ENCODE measurements around the gene MITF.

The MITF gene

GRCh38 chr3:69871868-69872267, 132.6 kb downstream of the MITF start:
- DNase-seq (ENCODE audit: low read depth, low spot score) = no peak
- no peaks in the 10 kb centered on the region for H3K9me3 ChIP-seq (ENCODE audit: control insufficient read depth, insufficient read depth, low read length)
- no peaks in the 10 kb centered on the region for H3K36me3 ChIP-seq (ENCODE audit: control insufficient read depth, insufficient read depth, low read length)
- no peaks in the 10 kb centered on the region for H3K4me1 ChIP-seq (ENCODE audit: control insufficient read depth, insufficient read depth, low read length)
- WGBS (ENCODE audit: insufficient coverage, insufficient read length) = no CpG with 5 or more reads among the region's 3 CpGs
- H3K4me3 ChIP-seq (ENCODE audit: low read length) = no peak overlapping the region
- H3K27me3 ChIP-seq (ENCODE audit: control insufficient read depth, insufficient read depth, low read length) = no peaks in the 10 kb centered on the region
- no peak overlapping the region for H3K27ac ChIP-seq (ENCODE audit: low read length)

GRCh38 chr3:69872783-69873378, 133.6 kb downstream of the MITF start:
- no peaks in the 10 kb centered on the region for H3K27me3 ChIP-seq (ENCODE audit: control insufficient read depth, insufficient read depth, low read length)
- H3K4me3 ChIP-seq (ENCODE audit: low read length) = no peak overlapping the region
- H3K4me1 ChIP-seq (ENCODE audit: control insufficient read depth, insufficient read depth, low read length) = no peaks in the 10 kb centered on the region
- WGBS (ENCODE audit: insufficient coverage, insufficient read length) = no CpG with 5 or more reads among the region's 4 CpGs
- no peak overlapping the region for H3K27ac ChIP-seq (ENCODE audit: low read length)
- H3K9me3 ChIP-seq (ENCODE audit: control insufficient read depth, insufficient read depth, low read length) = no peaks in the 10 kb centered on the region
- H3K36me3 ChIP-seq (ENCODE audit: control insufficient read depth, insufficient read depth, low read length) = no peaks in the 10 kb centered on the region
- DNase-seq (ENCODE audit: low read depth, low spot score) = no peak

GRCh38 chr3:69876073-69876472, 136.8 kb downstream of the MITF start:
- H3K4me1 ChIP-seq (ENCODE audit: control insufficient read depth, insufficient read depth, low read length) = no peaks in the 10 kb centered on the region
- no peaks in the 10 kb centered on the region for H3K9me3 ChIP-seq (ENCODE audit: control insufficient read depth, insufficient read depth, low read length)
- H3K4me3 ChIP-seq (ENCODE audit: low read length) = no peak overlapping the region
- H3K36me3 ChIP-seq (ENCODE audit: control insufficient read depth, insufficient read depth, low read length) = no peaks in the 10 kb centered on the region
- H3K27ac ChIP-seq (ENCODE audit: low read length) = no peak overlapping the region
- DNase-seq (ENCODE audit: low read depth, low spot score) = no peak
- no CpG with 5 or more reads among the region's 9 CpGs for WGBS (ENCODE audit: insufficient coverage, insufficient read length)
- no peaks in the 10 kb centered on the region for H3K27me3 ChIP-seq (ENCODE audit: control insufficient read depth, insufficient read depth, low read length)

- Histone ChIP-seq H3K27me3 (ENCODE audit: control insufficient read depth, insufficient read depth, low read length) (no peaks in the 10 kb centered on the region), H3K27ac (ENCODE audit: low read length) (no peak overlapping the region)
- WGBS (ENCODE audit: insufficient coverage, insufficient read length) = no CpG with 5 or more reads among the region's 3 CpGs
Measured at GRCh38 chr3:69878254-69878653, 139.0 kb downstream of the MITF start.

GRCh38 chr3:69879051-69879450, 139.8 kb downstream of the MITF start:
- Histone ChIP-seq H3K36me3 (ENCODE audit: control insufficient read depth, insufficient read depth, low read length) (no peaks in the 10 kb centered on the region), H3K9me3 (ENCODE audit: control insufficient read depth, insufficient read depth, low read length) (no peaks in the 10 kb centered on the region)
- whole genome bisulfite sequencing (ENCODE audit: insufficient coverage, insufficient read length) = no CpG with 5 or more reads among the region's 14 CpGs

More at GRCh38 chr3:69878254-69878653, 139.0 kb downstream of the MITF start:
- Histone ChIP-seq H3K4me3 (ENCODE audit: low read length) (no peak overlapping the region), H3K9me3 (ENCODE audit: control insufficient read depth, insufficient read depth, low read length) (no peaks in the 10 kb centered on the region), H3K36me3 (ENCODE audit: control insufficient read depth, insufficient read depth, low read length) (no peaks in the 10 kb centered on the region), H3K4me1 (ENCODE audit: control insufficient read depth, insufficient read depth, low read length) (no peaks in the 10 kb centered on the region)
- DNase-seq (ENCODE audit: low read depth, low spot score) = no peak

GRCh38 chr3:69880069-69880640, 140.9 kb downstream of the MITF start:
- Histone ChIP-seq H3K4me1 (ENCODE audit: control insufficient read depth, insufficient read depth, low read length) (no peaks in the 10 kb centered on the region), H3K36me3 (ENCODE audit: control insufficient read depth, insufficient read depth, low read length) (no peaks in the 10 kb centered on the region), H3K27me3 (ENCODE audit: control insufficient read depth, insufficient read depth, low read length) (no peaks in the 10 kb centered on the region), H3K9me3 (ENCODE audit: control insufficient read depth, insufficient read depth, low read length) (no peaks in the 10 kb centered on the region), H3K27ac (ENCODE audit: low read length) (no peak overlapping the region), H3K4me3 (ENCODE audit: low read length) (no peak overlapping the region)
- no peak for DNase-seq (ENCODE audit: low read depth, low spot score)
- WGBS (ENCODE audit: insufficient coverage, insufficient read length) = no CpG with 5 or more reads among the region's 4 CpGs

More at GRCh38 chr3:69879051-69879450, 139.8 kb downstream of the MITF start:
- Histone ChIP-seq H3K27me3 (ENCODE audit: control insufficient read depth, insufficient read depth, low read length) (no peaks in the 10 kb centered on the region), H3K4me1 (ENCODE audit: control insufficient read depth, insufficient read depth, low read length) (no peaks in the 10 kb centered on the region), H3K4me3 (ENCODE audit: low read length) (no peak overlapping the region), H3K27ac (ENCODE audit: low read length) (no peak overlapping the region)
- DNase-seq (ENCODE audit: low read depth, low spot score) = no peak

- H3K27me3 ChIP-seq (ENCODE audit: control insufficient read depth, insufficient read depth, low read length) = no peaks in the 10 kb centered on the region
- no peak overlapping the region for H3K4me3 ChIP-seq (ENCODE audit: low read length)
- DNase-seq (ENCODE audit: low read depth, low spot score) = no peak
- H3K4me1 ChIP-seq (ENCODE audit: control insufficient read depth, insufficient read depth, low read length) = no peaks in the 10 kb centered on the region
- H3K27ac ChIP-seq (ENCODE audit: low read length) = no peak overlapping the region
- no peaks in the 10 kb centered on the region for H3K36me3 ChIP-seq (ENCODE audit: control insufficient read depth, insufficient read depth, low read length)
- no CpG with 5 or more reads among the region's 1 CpG for WGBS (ENCODE audit: insufficient coverage, insufficient read length)
- no peaks in the 10 kb centered on the region for H3K9me3 ChIP-seq (ENCODE audit: control insufficient read depth, insufficient read depth, low read length)
Measured at GRCh38 chr3:69881051-69881450, 141.8 kb downstream of the MITF start.

GRCh38 chr3:69881756-69882428, 142.6 kb downstream of the MITF start:
- no peaks in the 10 kb centered on the region for H3K27me3 ChIP-seq (ENCODE audit: control insufficient read depth, insufficient read depth, low read length)
- DNase-seq (ENCODE audit: low read depth, low spot score) = no peak
- H3K4me3 ChIP-seq (ENCODE audit: low read length) = no peak overlapping the region
- H3K27ac ChIP-seq (ENCODE audit: low read length) = no peak overlapping the region
- no CpG with 5 or more reads among the region's 5 CpGs for WGBS (ENCODE audit: insufficient coverage, insufficient read length)
- no peaks in the 10 kb centered on the region for H3K4me1 ChIP-seq (ENCODE audit: control insufficient read depth, insufficient read depth, low read length)
- no peaks in the 10 kb centered on the region for H3K36me3 ChIP-seq (ENCODE audit: control insufficient read depth, insufficient read depth, low read length)
- H3K9me3 ChIP-seq (ENCODE audit: control insufficient read depth, insufficient read depth, low read length) = no peaks in the 10 kb centered on the region

- no peak overlapping the region for H3K27ac ChIP-seq (ENCODE audit: low read length)
- H3K4me3 ChIP-seq (ENCODE audit: low read length) = no peak overlapping the region
- no peaks in the 10 kb centered on the region for H3K4me1 ChIP-seq (ENCODE audit: control insufficient read depth, insufficient read depth, low read length)
- H3K36me3 ChIP-seq (ENCODE audit: control insufficient read depth, insufficient read depth, low read length) = no peaks in the 10 kb centered on the region
- no peaks in the 10 kb centered on the region for H3K27me3 ChIP-seq (ENCODE audit: control insufficient read depth, insufficient read depth, low read length)
- DNase-seq (ENCODE audit: low read depth, low spot score) = no peak
- no peaks in the 10 kb centered on the region for H3K9me3 ChIP-seq (ENCODE audit: control insufficient read depth, insufficient read depth, low read length)
- WGBS (ENCODE audit: insufficient coverage, insufficient read length) = no CpG with 5 or more reads among the region's 4 CpGs
Measured at GRCh38 chr3:69882560-69882959, 143.3 kb downstream of the MITF start.

GRCh38 chr3:69888040-69888942, 149.0 kb downstream of the MITF start:
- H3K36me3 ChIP-seq (ENCODE audit: control insufficient read depth, insufficient read depth, low read length) = no peaks in the 10 kb centered on the region
- H3K4me3 ChIP-seq (ENCODE audit: low read length) = no peak overlapping the region
- H3K27me3 ChIP-seq (ENCODE audit: control insufficient read depth, insufficient read depth, low read length) = no peaks in the 10 kb centered on the region; the same call in 1 of the 2 replicates
- no peak for DNase-seq (ENCODE audit: low read depth, low spot score)
- no CpG with 5 or more reads among the region's 13 CpGs for WGBS (ENCODE audit: insufficient coverage, insufficient read length)
- H3K27ac ChIP-seq (ENCODE audit: low read length) = no peak overlapping the region
- H3K4me1 ChIP-seq (ENCODE audit: control insufficient read depth, insufficient read depth, low read length) = no peaks in the 10 kb centered on the region; the same call in 1 of the 2 replicates
- H3K9me3 ChIP-seq (ENCODE audit: control insufficient read depth, insufficient read depth, low read length) = no peaks in the 10 kb centered on the region

All from iPS DF 6.9 (cell line).